ENCODE data around the gene FOXF1.

The FOXF1 gene

GRCh38 chr16:86510465-86511261 is at the start of gene FOXF1:
FOXF1 (plus strand) TSS chr16:86510527; CDS start chr16:86510570, 43 bp downstream.
- DNase-seq (ENCODE audit: low spot score), result no peak

GRCh38 chr16:86461037-86461436 is 49.3 kb upstream of the FOXF1 start:
- DNase-seq (ENCODE audit: low spot score), result no peak

GRCh38 chr16:86462334-86463084 is 47.8 kb upstream of the FOXF1 start:
- DNase-seq (ENCODE audit: low spot score), result no peak

GRCh38 chr16:86464044-86464443 is 46.3 kb upstream of the FOXF1 start:
- no peak for DNase-seq (ENCODE audit: low spot score)

- no peak for DNase-seq (ENCODE audit: low spot score)
Measured at GRCh38 chr16:86465434-86465833, 44.9 kb upstream of the FOXF1 start.

GRCh38 chr16:86466696-86467406 is 43.5 kb upstream of the FOXF1 start:
- no peak for DNase-seq (ENCODE audit: low spot score)

- no peak for DNase-seq (ENCODE audit: low spot score)
Measured at GRCh38 chr16:86467490-86467889, 42.8 kb upstream of the FOXF1 start.

- DNase-seq (ENCODE audit: low spot score), result no peak
Measured at GRCh38 chr16:86470964-86471363, 39.4 kb upstream of the FOXF1 start.

- no peak for DNase-seq (ENCODE audit: low spot score)
Measured at GRCh38 chr16:86471896-86472295, 38.4 kb upstream of the FOXF1 start.

GRCh38 chr16:86472366-86472765 is 38.0 kb upstream of the FOXF1 start:
- no peak for DNase-seq (ENCODE audit: low spot score)

GRCh38 chr16:86476956-86477534 is 33.3 kb upstream of the FOXF1 start:
- DNase-seq (ENCODE audit: low spot score), result no peak

- no peak for DNase-seq (ENCODE audit: low spot score)
Measured at GRCh38 chr16:86477642-86478041, 32.7 kb upstream of the FOXF1 start.

GRCh38 chr16:86478779-86479178 is 31.5 kb upstream of the FOXF1 start:
- no peak for DNase-seq (ENCODE audit: low spot score)

- DNase-seq (ENCODE audit: low spot score), result no peak
Measured at GRCh38 chr16:86479419-86479818, 30.9 kb upstream of the FOXF1 start.

- DNase-seq (ENCODE audit: low spot score), result no peak
Measured at GRCh38 chr16:86480444-86480843, 29.9 kb upstream of the FOXF1 start.

- DNase-seq (ENCODE audit: low spot score), result no peak
Measured at GRCh38 chr16:86481607-86482006, 28.7 kb upstream of the FOXF1 start.

GRCh38 chr16:86484240-86484639 is 26.1 kb upstream of the FOXF1 start:
- DNase-seq (ENCODE audit: low spot score), result no peak

- no peak for DNase-seq (ENCODE audit: low spot score)
Measured at GRCh38 chr16:86485746-86486145, 24.6 kb upstream of the FOXF1 start.

- no peak for DNase-seq (ENCODE audit: low spot score)
Measured at GRCh38 chr16:86490859-86491639, 19.3 kb upstream of the FOXF1 start.

- DNase-seq (ENCODE audit: low spot score), result no peak
Measured at GRCh38 chr16:86491640-86492023, 18.7 kb upstream of the FOXF1 start.

- no peak for DNase-seq (ENCODE audit: low spot score)
Measured at GRCh38 chr16:86492267-86492960, 17.9 kb upstream of the FOXF1 start.
